ENCODE measurements around the gene CDSN. TPM values are rescaled to one million over a fixed set of nuclear protein-coding genes. Genes with fewer than 3 reads are reported as not detected.
"Not testable (repeated sequence)": the region's sequence is repeated elsewhere in the genome, so short reads cannot be mapped to it uniquely, and the experiment has no call there.

The CDSN gene
- total and polyA plus RNA-seq, 2 experiments from 2014 or later, result not detected

DNA sequence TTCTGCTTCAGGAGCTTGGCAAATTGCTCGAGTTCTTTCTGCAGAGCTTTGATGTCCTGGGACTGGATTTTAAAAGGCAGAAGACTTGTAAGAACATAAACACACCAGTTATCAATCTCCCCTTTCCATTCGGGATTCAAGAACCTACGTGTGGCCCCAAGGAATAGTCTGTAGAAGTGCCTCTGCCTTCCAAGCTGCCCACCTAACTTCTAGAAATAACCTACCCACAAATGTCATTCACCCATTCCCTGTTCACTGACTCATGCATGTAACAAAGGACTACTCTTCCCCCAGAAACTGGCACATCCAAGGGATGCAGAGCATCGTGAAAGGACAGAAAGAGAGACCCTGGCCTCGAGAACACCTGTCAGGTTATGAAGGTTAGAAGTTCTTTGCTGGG, 45.7 kb upstream of the CDSN start:
- 78% methylated on average over 5 of the region's 5 CpGs for WGBS (ENCODE audit: low lambda C conversion rate, missing lambda C conversion rate)
- no peaks in the 10 kb centered on the region for H4K20me1 ChIP-seq (ENCODE audit: insufficient read depth, poor library complexity, severe bottlenecking)
- no peaks in the 10 kb centered on the region for H3K79me2 ChIP-seq
- H3K27me3 ChIP-seq, result peaks cover 8% of the 10 kb centered on the region
- DNase-seq (ENCODE audit: low spot score), result no peak
- no peak overlapping the region for H3K27ac ChIP-seq
- H3K4me2 ChIP-seq, result no peak overlapping the region
- H3K9me3 ChIP-seq (ENCODE audit: low read depth), result no peaks in the 10 kb centered on the region
- no peak overlapping the region for H3K4me3 ChIP-seq
- no peaks in the 10 kb centered on the region for H3K9me2 ChIP-seq (replicated peaks; ENCODE audit: insufficient read depth)
- H3K36me3 ChIP-seq (replicated peaks; ENCODE audit: insufficient read depth, low read depth), result no peaks in the 10 kb centered on the region
- TF ChIP-seq EZH2phosphoT487 (IDR thresholded peaks at IDR 0.05; ENCODE audit: low read depth, severe bottlenecking, unreplicated experiment) (no peak), EZH2 (IDR thresholded peaks at IDR 0.05; ENCODE audit: borderline replicate concordance) (no peak)
- H2AFZ ChIP-seq, result no peak overlapping the region
- H3K4me1 ChIP-seq (ENCODE audit: insufficient read depth), result no peaks in the 10 kb centered on the region

GRCh38 chr6:31165064-31165832, 45.0 kb upstream of the CDSN start:
- not testable (repeated sequence) for H3K27ac ChIP-seq; H3K4me3 ChIP-seq; H3K9me2 ChIP-seq (replicated peaks; ENCODE audit: insufficient read depth); H3K27me3 ChIP-seq; H3K4me1 ChIP-seq (ENCODE audit: insufficient read depth); H4K20me1 ChIP-seq (ENCODE audit: insufficient read depth, poor library complexity, severe bottlenecking); H3K4me2 ChIP-seq; DNase-seq (ENCODE audit: low spot score); H3K36me3 ChIP-seq (replicated peaks; ENCODE audit: insufficient read depth, low read depth); H2AFZ ChIP-seq; H3K9me3 ChIP-seq (ENCODE audit: low read depth); H3K79me2 ChIP-seq
- 85% methylated on average over 17 of the region's 17 CpGs for WGBS (ENCODE audit: low lambda C conversion rate, missing lambda C conversion rate)

GRCh38 chr6:31164475-31165063, 44.3 kb upstream of the CDSN start:
- WGBS (ENCODE audit: low lambda C conversion rate, missing lambda C conversion rate), result 88% methylated on average over 8 of the region's 9 CpGs
- H3K27ac ChIP-seq; H3K9me2 ChIP-seq (replicated peaks; ENCODE audit: insufficient read depth); H3K79me2 ChIP-seq; H3K4me3 ChIP-seq; H3K36me3 ChIP-seq (replicated peaks; ENCODE audit: insufficient read depth, low read depth); H4K20me1 ChIP-seq (ENCODE audit: insufficient read depth, poor library complexity, severe bottlenecking); DNase-seq (ENCODE audit: low spot score); H3K9me3 ChIP-seq (ENCODE audit: low read depth); H3K4me1 ChIP-seq (ENCODE audit: insufficient read depth); H3K27me3 ChIP-seq; H2AFZ ChIP-seq; H3K4me2 ChIP-seq: not testable (repeated sequence)

- H3K9me3 ChIP-seq (ENCODE audit: low read depth), result no peaks in the 10 kb centered on the region
- no peak overlapping the region for H3K4me3 ChIP-seq
- no peaks in the 10 kb centered on the region for H3K79me2 ChIP-seq
- H3K4me1 ChIP-seq (ENCODE audit: insufficient read depth), result peaks cover 3% of the 10 kb centered on the region
- no peak overlapping the region for H3K4me2 ChIP-seq
- H3K36me3 ChIP-seq (replicated peaks; ENCODE audit: insufficient read depth, low read depth), result no peaks in the 10 kb centered on the region
- no peaks in the 10 kb centered on the region for H3K9me2 ChIP-seq (replicated peaks; ENCODE audit: insufficient read depth)
- H2AFZ ChIP-seq, result no peak overlapping the region
- H3K27me3 ChIP-seq, result peaks cover 6% of the 10 kb centered on the region
- H4K20me1 ChIP-seq (ENCODE audit: insufficient read depth, poor library complexity, severe bottlenecking), result no peaks in the 10 kb centered on the region
- TF ChIP-seq EZH2 (IDR thresholded peaks at IDR 0.05; ENCODE audit: borderline replicate concordance) (no peak), CTCF (IDR thresholded peaks at IDR 0.05; ENCODE audit: poor library complexity) (no peak), EZH2phosphoT487 (IDR thresholded peaks at IDR 0.05; ENCODE audit: low read depth, severe bottlenecking, unreplicated experiment) (no peak)
- no peak overlapping the region for H3K27ac ChIP-seq
- no peak for DNase-seq (ENCODE audit: low spot score)
Observed at GRCh38 chr6:31163922-31164321, 43.7 kb upstream of the CDSN start.

DNA sequence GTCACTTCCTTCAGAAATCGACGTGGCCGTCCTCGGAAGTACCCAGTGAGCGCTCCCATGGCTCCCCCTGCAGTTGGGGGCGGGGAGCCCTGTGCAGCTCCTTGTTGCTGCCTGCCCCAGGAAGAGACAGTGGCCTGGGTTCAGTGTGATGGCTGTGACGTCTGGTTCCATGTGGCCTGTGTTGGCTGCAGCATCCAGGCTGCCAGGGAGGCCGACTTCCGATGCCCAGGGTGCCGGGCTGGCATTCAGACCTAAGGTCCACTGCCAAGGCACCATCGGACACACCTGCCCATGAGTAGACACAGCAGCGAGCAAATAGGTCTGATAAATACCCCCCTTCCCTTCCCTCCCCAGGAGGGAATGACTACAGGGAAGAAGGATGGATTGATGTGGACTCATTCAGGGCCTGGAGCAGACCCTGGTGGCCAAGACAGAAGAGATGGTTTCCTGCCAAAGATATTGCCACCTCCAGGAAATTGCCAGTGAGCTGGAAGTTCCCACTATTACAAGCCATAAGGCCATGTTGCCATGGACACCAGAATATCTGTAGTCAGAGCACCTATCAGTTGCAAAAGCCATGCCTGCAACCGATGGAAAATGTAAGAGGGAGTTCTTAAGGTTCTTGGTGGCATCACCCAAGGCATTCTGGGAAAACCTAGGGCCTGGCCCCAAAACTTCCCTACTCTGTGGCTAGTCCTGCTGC, 42.4 kb upstream of the CDSN start:
- Histone ChIP-seq H3K79me2 (no peaks in the 10 kb centered on the region), H3K27me3 (no peaks in the 10 kb centered on the region), H3K4me3 (no peak overlapping the region), H3K4me2 (no peak overlapping the region), H3K36me3 (replicated peaks; ENCODE audit: insufficient read depth, low read depth) (no peaks in the 10 kb centered on the region), H4K20me1 (ENCODE audit: insufficient read depth, poor library complexity, severe bottlenecking) (no peaks in the 10 kb centered on the region), H3K27ac (no peak overlapping the region), H3K9me2 (replicated peaks; ENCODE audit: insufficient read depth) (no peaks in the 10 kb centered on the region), H3K4me1 (ENCODE audit: insufficient read depth) (peaks cover 5% of the 10 kb centered on the region), H3K9me3 (ENCODE audit: low read depth) (no peaks in the 10 kb centered on the region), H2AFZ (no peak overlapping the region)
- TF ChIP-seq CTCF (IDR thresholded peaks at IDR 0.05; ENCODE audit: poor library complexity) (no peak), EZH2 (IDR thresholded peaks at IDR 0.05; ENCODE audit: borderline replicate concordance) (no peak), EZH2phosphoT487 (IDR thresholded peaks at IDR 0.05; ENCODE audit: low read depth, severe bottlenecking, unreplicated experiment) (no peak)
- 93% methylated on average over 13 of the region's 13 CpGs for WGBS (ENCODE audit: low lambda C conversion rate, missing lambda C conversion rate)
- no peak for DNase-seq (ENCODE audit: low spot score)
